Measurements from ENCODE around the gene RPS21. TPM values are rescaled to one million over a fixed set of nuclear protein-coding genes. Genes with fewer than 3 reads are reported as not detected.
"Not testable (repeated sequence)": the region's sequence is repeated elsewhere in the genome, so short reads cannot be mapped to it uniquely, and the experiment has no call there.

The RPS21 gene
- total RNA-seq, 1 donor from 2014 or later = 5,743 TPM

- peaks cover 51% of the 10 kb centered on the region for H3K27me3 ChIP-seq (ENCODE audit: control insufficient read depth, insufficient read depth, low read length)
- no peak overlapping the region for H3K4me3 ChIP-seq (ENCODE audit: low read depth, low read length)
- no peak for DNase-seq (ENCODE audit: low read depth)
- H3K36me3 ChIP-seq (ENCODE audit: control insufficient read depth, insufficient read depth, low read length) = no peaks in the 10 kb centered on the region
- TF ChIP-seq, protein P1, sequence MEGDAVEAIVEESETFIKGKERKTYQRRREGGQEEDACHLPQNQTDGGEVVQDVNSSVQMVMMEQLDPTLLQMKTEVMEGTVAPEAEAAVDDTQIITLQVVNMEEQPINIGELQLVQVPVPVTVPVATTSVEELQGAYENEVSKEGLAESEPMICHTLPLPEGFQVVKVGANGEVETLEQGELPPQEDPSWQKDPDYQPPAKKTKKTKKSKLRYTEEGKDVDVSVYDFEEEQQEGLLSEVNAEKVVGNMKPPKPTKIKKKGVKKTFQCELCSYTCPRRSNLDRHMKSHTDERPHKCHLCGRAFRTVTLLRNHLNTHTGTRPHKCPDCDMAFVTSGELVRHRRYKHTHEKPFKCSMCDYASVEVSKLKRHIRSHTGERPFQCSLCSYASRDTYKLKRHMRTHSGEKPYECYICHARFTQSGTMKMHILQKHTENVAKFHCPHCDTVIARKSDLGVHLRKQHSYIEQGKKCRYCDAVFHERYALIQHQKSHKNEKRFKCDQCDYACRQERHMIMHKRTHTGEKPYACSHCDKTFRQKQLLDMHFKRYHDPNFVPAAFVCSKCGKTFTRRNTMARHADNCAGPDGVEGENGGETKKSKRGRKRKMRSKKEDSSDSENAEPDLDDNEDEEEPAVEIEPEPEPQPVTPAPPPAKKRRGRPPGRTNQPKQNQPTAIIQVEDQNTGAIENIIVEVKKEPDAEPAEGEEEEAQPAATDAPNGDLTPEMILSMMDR (IDR thresholded peaks at IDR 0.05; ENCODE audit: insufficient read depth, low read length, poor library complexity, severe bottlenecking) = no peak
Measured at GRCh38 chr20:62423326-62423706, 36.4 kb downstream of the RPS21 start.

- DNase-seq (ENCODE audit: low read depth) = no peak
- TF ChIP-seq, protein P1 (IDR thresholded peaks at IDR 0.05; ENCODE audit: insufficient read depth, low read length, poor library complexity, severe bottlenecking) = no peak
- Histone ChIP-seq H3K27me3 (ENCODE audit: control insufficient read depth, insufficient read depth, low read length) (peaks cover 62% of the 10 kb centered on the region), H3K36me3 (ENCODE audit: control insufficient read depth, insufficient read depth, low read length) (no peaks in the 10 kb centered on the region), H3K4me3 (ENCODE audit: low read depth, low read length) (no peak overlapping the region)
Measured at GRCh38 chr20:62424249-62425107, 37.6 kb downstream of the RPS21 start.

DNA sequence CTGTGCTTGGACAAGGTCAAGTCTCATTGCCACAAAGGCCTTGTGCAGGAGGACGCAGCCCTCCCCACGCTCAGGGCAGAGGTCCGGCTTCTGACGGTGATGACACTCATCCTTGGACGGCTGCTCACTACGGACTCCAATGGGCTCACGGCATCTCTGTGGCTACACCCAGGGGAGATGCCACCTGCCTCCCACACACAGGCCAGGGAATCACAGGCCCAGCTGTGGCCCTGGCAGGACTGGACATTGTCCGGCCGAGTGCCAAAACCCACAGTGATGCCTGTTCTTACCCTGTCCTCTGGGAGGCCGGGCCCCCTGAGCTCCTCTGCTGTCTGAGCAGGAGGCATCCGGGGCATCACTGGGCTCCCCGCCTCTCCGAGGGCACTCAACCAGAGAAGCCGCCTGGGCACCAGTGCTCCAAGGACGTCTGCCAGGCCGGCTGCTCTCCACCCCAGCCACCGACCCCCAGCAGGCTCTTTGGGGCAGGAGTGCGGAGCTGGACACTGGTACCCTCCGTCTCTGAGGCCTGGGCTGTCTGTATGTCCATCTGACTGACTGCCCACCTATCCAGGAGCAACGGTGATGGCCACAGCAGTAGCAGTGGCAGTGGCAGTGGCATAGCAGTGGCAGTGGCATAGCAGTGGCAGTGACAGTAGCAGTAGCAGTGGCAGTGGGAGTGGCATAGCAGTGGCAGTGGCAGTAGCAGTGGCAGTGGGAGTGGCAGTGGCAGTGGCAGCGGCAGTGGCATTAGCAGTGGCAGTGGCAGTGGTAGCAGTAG, 38.6 kb downstream of the RPS21 start:
- peaks cover 64% of the 10 kb centered on the region for H3K27me3 ChIP-seq (ENCODE audit: control insufficient read depth, insufficient read depth, low read length)
- DNase-seq (ENCODE audit: low read depth) = no peak
- TF ChIP-seq, protein P1 (IDR thresholded peaks at IDR 0.05; ENCODE audit: insufficient read depth, low read length, poor library complexity, severe bottlenecking) = no peak
- H3K4me3 ChIP-seq (ENCODE audit: low read depth, low read length) = no peak overlapping the region
- H3K36me3 ChIP-seq (ENCODE audit: control insufficient read depth, insufficient read depth, low read length) = no peaks in the 10 kb centered on the region

- DNase-seq (ENCODE audit: low read depth); H3K4me3 ChIP-seq (ENCODE audit: low read depth, low read length); H3K36me3 ChIP-seq (ENCODE audit: control insufficient read depth, insufficient read depth, low read length): not testable (repeated sequence)
- H3K27me3 ChIP-seq (ENCODE audit: control insufficient read depth, insufficient read depth, low read length) = peaks cover 64% of the 10 kb centered on the region
Measured at GRCh38 chr20:62426059-62426348, 39.1 kb downstream of the RPS21 start.

DNA sequence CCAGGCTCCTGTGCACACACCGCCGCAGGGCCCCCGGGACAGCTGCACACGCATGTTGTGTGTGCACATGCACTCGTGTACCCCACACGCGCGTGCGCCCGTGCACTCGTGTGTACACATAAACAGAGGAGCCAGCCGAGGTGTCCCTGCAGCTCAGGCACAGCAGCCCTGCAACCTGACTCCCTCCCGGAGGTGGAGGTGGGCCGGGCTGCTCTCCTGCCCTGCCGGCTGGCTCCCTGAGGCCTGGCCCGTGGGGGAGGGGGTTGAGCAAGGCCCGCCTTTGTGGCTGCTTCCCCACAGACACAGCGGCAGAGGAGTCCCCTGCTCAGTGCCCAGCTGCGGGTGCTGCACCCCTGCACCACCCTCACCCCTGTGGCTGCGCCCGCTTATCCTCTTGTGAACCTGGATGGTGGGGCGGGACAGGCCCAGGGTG, 39.8 kb downstream of the RPS21 start:
- Histone ChIP-seq H3K36me3 (ENCODE audit: control insufficient read depth, insufficient read depth, low read length) (no peaks in the 10 kb centered on the region), H3K27me3 (ENCODE audit: control insufficient read depth, insufficient read depth, low read length) (peaks cover 64% of the 10 kb centered on the region), H3K4me3 (ENCODE audit: low read depth, low read length) (no peak overlapping the region)
- no peak for DNase-seq (ENCODE audit: low read depth)
- TF ChIP-seq, protein P1 (IDR thresholded peaks at IDR 0.05; ENCODE audit: insufficient read depth, low read length, poor library complexity, severe bottlenecking) = no peak

- Histone ChIP-seq H3K36me3 (ENCODE audit: control insufficient read depth, insufficient read depth, low read length) (no peaks in the 10 kb centered on the region), H3K27me3 (ENCODE audit: control insufficient read depth, insufficient read depth, low read length) (peaks cover 67% of the 10 kb centered on the region), H3K4me3 (ENCODE audit: low read depth, low read length) (no peak within 1 kb of the TSS)
- peak; percentile 25 for DNase-seq (ENCODE audit: low read depth)
- TF ChIP-seq, protein P1 (IDR thresholded peaks at IDR 0.05; ENCODE audit: insufficient read depth, low read length, poor library complexity, severe bottlenecking) = no peak
Measured at GRCh38 chr20:62427172-62428001, 40.5 kb downstream of the RPS21 start, which contains the start of gene RBBP8NL. RBBP8NL (minus strand) TSS chr20:62427539; CDS start chr20:62419647, 7,892 bp downstream.

All from kidney epithelial cell (primary cell).